Measurements from ENCODE around the gene PPBP.

DNA sequence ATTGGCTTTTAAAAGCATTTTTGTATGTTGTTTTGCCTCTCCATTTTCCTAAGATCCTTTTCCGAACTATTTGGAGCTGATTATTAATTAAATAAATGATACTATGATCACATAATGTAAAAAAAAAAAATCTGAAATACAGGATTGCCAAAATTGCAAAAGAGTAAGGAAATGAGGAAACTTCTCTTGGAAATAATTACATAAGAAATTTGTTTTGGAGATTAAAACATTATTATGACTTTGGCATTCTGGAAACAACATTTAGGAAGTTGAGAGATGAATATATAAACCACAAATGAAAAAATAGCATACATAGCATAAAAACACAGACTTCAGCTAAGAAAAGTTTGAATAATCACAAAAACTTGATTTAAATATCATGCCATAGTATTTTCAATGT is 39.7 kb downstream of the PPBP start:
- TF ChIP-seq GATA2 (IDR thresholded peaks at IDR 0.05; ENCODE audit: low read depth, low read length) (no peak), GATA3 (IDR thresholded peaks at IDR 0.05; ENCODE audit: low read depth, low read length) (no peak)
